GM12891 (cell line): ENCODE measurements around the gene TWF2.

ENCODE experiments used
- PAX5 ChIP-seq: IDR thresholded peaks from 2 replicates; pipeline ENCODE4 v1.6.1; 2011; ENCODE audit warnings: low read length, moderate library complexity, mild to moderate bottlenecking; ENCODE audit not compliant: insufficient read depth, severe bottlenecking
- POLR2A ChIP-seq: IDR thresholded peaks from 2 replicates; pipeline ENCODE4 v1.6.1; 2011; ENCODE audit warnings: low read depth, low read length, control low read depth
- POLR2AphosphoS5 ChIP-seq: IDR thresholded peaks from 2 replicates; pipeline ENCODE4 v1.6.1; 2011; ENCODE audit warnings: low read depth, low read length, control low read depth
- POU2F2 ChIP-seq: IDR thresholded peaks from 2 replicates; pipeline ENCODE4 v1.6.1; 2011; ENCODE audit warnings: low read depth, mild to moderate bottlenecking, control low read depth, low read length, moderate library complexity
- TAF1 ChIP-seq: IDR thresholded peaks from 2 replicates; pipeline ENCODE4 v1.6.1; 2011; ENCODE audit warnings: low read depth, low read length, control low read depth

DNA sequence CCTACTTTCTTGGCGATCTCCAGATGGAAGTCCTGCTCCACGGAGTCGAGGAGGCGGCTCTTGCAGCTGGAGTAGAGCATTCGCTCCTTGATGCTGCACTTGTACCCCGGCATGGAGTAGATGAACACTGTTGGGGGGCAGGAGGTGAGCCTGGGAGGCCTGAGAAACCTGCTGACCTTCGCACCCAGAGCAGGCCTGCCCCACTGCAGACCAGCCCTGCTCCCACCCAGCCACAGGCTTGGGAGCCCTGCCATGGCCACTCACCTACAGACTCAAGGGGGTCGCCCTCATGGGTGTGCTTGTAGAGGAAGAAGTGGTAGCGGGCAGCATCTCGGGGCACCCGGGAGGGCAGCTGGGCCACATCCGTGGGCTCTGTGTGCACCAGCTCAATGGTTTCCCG, 9.3 kb downstream of the TWF2 start:
- TF ChIP-seq TAF1 (no peak), POLR2A (no peak), POLR2AphosphoS5 (no peak), POU2F2 (no peak), PAX5 (no peak)
